AG08395 (cell line): Measurements from ENCODE around the gene AKTIP.
"Not testable (repeated sequence)": the region's sequence is repeated elsewhere in the genome, so short reads cannot be mapped to it uniquely, and the experiment has no call there.

Source experiments
- DNase-seq: peaks from one replicate; pipeline ENCODE4 v3.0.0; 2012; ENCODE audit warnings: mixed read lengths, low spot score

AKTIP gene

DNA sequence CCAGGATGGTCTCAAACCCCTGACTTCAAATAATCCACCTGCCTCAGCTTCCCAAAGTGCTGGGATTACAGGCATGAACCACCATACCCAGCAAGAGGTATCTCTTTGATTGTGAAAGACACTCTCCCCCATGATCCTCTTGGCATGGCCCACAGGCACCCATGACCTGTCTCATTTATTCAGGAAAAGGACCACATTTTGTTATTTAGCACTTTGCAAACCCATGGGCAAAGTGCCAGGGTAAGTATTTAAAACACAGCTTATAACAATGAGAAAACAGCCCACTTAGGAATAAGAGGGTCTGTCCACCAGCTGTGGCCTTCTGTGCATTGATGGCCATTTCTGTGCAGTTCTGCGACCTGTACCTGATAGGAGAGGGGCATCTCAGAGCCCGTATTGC is 12.8 kb upstream of the AKTIP start:
- DNase-seq: no peak

DNA sequence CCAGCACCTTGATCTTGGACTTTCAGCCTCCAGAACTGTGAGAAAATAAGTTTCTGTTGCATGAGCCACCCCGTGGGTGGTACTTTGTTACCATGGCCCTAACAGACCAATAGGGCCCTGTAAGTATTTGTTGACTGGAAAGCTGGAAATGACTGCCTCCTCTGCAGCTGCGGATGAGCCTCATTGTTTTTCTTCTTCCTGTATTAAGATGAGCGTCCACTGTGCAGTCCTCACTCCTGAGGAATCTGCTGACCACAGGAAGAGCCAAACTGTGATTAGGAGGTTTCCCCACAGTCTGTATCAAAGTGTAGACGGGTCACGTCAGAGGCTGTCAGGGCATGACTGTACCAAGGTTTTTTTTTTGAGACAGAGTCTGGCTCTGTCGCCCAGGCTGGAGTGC is 12.2 kb upstream of the AKTIP start:
- DNase-seq: no peak

GRCh38 chr16:53512795-53513194 is 9.8 kb upstream of the AKTIP start:
- DNase-seq: not testable (repeated sequence)

GRCh38 chr16:53511403-53512280 is 8.6 kb upstream of the AKTIP start:
- no peak for DNase-seq

DNA sequence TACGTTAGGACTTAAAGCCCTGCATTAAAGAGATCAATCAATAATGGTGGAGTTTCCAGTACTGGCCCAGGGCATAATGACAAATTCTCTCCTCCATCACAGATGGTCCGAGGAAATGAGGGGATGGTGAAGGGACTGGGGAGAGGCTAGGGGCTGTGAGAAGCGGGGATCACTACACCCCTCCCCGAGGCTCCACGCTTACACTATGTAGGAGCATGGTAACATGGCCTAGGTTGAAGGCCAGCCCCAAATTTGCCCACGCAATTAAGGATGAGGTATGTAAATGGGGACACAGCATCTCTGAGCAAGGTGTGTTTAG is 8.0 kb upstream of the AKTIP start:
- no peak for DNase-seq

DNA sequence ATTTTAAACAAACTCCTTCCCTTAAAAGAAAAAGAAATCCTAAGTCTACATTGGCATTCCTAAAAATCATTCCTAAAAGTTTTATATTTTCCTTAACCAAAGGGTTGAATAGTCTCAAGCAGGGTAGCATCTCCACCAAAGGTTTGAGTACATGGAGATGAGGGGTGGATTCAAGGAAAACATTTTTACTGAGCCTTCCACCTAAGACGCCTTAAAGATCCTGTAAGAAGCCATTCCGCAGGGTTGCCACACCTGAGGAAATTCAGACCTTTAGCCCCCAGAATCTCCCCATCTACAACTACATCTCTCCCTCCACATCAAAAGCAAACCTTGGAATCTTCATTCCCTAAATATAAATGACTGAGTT is 7.7 kb upstream of the AKTIP start:
- DNase-seq: no peak

DNA sequence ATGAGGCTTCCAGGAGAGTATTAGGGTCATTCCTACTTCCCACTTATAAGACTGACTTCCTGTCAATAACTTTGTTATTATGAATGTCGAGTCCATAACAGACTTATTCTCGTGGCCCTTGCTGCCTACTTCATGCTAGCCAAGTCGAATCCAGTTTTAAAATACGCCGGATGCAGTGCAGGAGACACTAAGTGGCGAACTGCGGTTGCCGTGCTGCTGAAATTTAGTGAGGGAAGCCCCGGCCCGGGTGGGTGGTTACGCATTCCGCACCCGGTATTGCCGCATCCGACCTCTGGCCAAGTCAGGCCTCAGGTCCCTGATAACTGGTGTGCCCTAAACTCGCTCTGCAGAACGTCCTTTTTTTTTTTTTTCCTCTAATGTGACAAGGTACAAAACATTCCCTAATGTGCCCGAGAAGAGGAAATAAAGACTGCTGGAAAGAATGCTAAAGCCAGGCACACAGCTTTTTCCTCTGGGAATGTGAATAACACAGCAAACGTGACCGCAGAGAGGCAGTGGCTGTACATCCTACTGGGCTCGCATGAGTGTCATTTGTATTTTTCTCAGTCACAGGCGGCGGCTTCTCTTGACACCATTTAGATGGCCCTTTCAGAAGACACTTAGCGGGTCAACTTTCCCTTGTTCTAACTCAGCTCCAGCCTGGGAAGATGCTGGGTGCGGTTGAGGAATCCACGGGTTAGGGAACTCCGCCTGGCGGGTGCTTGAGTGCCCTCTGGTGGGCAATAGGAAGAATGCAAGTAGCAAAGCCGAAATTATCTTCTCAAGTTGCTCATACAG is 7.1 kb upstream of the AKTIP start:
- DNase-seq: peak; percentile 88

- no peak for DNase-seq
Measured at GRCh38 chr16:53507464-53508179, 4.6 kb upstream of the AKTIP start.

DNA sequence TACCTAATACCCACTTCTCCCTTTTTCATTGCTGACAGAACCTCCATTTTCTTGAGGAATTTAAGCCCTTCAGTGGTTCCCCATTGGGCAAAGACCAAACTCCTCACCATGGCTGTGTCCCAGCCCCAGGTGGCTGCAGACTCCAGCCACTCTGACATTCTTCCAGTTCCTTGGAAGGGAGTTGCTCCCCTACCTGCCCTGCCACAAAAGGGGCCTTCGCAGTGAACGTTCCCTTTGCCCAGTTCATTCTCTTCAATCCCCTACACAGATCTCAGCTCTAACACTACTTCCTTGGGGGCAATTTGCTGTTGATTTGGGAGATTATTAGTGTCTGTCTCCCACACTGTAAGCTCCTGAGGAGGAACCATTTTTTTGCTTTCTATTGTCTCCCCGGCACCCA is 3.2 kb upstream of the AKTIP start:
- no peak for DNase-seq

DNA sequence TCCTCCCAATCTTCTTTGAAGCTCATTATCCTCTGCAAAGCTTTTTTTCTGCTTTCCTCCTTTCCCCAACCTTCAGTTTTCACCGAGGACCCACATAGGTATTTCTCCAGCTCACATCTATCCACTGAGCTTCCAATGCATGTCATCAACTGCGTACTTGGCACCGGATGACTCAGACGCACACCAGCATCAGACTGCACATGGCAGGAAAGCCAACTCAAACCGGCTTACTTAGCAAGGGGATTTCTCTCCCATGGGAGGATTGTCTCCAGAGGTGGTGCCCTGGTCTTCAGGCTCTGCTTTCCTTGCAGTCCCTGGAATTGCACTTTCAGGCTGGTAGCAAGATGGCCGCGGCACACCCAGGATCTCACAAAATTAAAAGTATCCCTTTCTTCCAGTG is 1.7 kb upstream of the AKTIP start:
- no peak for DNase-seq

DNA sequence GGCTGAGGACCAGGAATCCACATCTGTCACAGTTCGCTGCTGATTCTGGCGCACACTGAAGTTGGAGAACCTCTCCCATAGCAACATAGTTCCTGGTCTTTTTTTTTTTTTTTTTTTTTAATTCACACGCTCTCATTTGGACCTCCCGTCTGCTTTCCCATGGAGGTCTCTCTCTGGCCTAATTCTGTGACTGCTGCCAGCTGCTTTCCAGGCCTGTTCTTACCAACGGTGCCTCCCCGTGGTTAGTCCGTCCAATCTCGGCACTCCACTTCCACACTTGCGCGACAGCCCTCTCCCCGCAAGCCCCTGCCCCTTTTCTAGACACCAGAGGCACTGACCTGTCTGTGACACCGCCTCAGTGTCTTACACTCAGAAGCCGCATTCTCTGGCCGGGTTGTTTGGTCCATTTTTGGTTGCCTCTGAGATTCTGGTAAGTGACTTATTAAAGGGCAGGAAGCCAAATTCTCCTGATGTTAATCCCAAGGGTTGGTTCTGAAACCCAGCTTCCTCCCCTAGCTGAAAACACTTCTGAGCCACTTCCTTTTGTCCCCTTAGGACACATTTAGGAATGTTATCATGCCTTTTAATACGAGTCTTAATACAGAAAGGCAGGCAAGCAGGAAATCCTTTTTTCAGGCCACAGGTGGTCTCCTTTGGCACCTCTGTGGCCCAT is 1.1 kb upstream of the AKTIP start:
- peak; percentile 35 for DNase-seq

GRCh38 chr16:53503270-53503923 is 388 bp upstream of the AKTIP start:
- DNase-seq: peak; percentile 99

GRCh38 chr16:53501216-53501859 is 1.7 kb downstream of the AKTIP start:
- DNase-seq: no peak

DNA sequence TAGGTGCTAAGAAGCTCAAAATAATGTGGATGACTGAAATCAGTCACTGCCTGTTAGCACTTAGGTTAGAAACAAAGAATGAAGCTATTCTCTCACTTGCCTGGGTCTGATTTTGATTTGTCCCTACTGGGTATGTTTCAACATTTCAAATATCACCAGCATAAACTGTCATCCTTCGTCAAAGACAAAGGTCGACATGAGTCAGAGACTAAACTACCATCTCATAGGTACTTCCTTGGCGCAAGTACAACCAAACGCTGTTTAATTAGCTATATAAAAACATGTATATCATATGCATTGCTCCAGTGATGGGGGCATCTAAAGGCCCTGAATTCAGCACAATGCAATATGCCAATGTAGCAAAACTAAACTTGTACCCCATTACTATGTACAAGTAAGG is 4.0 kb downstream of the AKTIP start:
- DNase-seq: no peak

- no peak for DNase-seq
Measured at GRCh38 chr16:53495325-53495724, 7.7 kb downstream of the AKTIP start.

GRCh38 chr16:53494636-53495035 is 8.4 kb downstream of the AKTIP start:
- DNase-seq: no peak

- DNase-seq: no peak
Measured at GRCh38 chr16:53492503-53492902, 10.5 kb downstream of the AKTIP start.

DNA sequence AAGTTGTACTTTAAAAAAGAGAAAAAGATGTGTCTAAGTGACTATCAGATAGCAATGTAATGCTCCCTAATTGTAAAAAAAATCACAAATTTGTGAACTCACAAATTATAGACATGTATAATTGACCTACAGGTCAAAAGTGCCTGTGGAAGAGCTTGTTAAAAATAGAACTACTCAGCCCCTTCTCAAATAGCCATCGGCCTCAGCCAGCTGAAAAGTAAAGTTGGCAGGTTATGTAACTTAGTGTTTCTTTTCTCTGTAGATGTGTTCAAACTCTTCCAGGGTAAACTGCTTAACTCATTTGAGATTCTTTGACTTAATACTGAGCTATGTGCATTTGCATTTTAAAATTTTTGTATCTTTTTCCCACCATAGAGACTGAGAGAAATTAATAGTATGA is 13.3 kb downstream of the AKTIP start:
- DNase-seq: no peak

DNA sequence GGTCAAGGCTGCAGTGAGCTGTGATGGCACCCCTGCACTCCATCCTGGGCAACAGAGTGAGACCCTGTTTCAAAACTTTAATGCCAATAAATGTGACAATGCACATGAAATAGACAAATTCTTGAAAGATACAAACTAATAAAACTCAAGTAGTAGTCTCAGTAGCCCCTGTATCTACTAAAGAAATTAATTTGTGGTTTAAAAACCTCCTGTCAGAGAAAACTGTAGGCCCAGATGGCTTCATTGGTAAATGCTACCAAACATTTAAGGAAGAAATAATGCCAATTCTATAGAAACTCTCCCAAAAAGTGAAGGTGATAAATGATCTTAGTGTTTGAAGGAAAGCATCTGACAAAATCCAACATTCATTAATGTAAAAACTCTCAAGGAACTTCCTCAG is 16.8 kb downstream of the AKTIP start:
- DNase-seq: no peak

DNA sequence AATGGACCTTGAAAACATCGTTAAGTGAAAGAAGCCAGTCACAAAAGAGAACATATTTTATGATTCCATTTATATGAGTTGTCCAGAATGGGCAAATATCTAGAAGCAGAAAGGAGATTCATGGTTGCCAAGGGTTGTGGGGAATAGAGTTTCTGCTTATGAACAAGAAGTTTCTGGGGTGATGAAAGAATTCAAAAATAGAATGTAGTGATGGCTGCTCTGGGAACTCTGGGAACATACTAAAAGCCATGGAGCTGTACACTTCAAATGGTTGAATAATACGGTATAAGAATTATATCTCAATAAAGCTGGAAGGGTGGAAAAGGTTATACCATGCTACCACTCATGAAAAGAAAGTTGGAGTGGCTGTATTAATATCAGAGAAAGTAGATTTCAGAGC is 18.5 kb downstream of the AKTIP start:
- DNase-seq: no peak

DNA sequence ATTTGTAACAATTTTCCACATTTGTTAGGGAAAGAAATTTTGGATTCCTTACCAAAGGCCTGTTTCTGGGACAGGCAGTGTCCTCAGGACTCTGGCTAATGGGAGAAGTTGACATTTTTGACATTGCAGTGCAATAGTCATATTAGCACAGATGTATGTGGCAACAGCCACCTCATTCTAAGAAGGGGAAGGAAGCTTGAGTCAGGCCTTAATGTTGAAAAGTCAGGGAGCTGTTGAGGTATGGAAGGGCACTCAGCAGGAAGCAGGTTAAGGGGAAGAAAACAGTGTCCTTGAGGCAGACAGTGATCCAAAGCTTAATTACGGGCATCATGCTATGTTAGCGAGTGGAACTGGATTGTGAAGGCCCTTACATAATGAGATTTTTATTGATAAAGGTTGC is 20.9 kb downstream of the AKTIP start:
- DNase-seq: no peak
